ENCODE results near the gene MON1B.

The MON1B gene

DNA sequence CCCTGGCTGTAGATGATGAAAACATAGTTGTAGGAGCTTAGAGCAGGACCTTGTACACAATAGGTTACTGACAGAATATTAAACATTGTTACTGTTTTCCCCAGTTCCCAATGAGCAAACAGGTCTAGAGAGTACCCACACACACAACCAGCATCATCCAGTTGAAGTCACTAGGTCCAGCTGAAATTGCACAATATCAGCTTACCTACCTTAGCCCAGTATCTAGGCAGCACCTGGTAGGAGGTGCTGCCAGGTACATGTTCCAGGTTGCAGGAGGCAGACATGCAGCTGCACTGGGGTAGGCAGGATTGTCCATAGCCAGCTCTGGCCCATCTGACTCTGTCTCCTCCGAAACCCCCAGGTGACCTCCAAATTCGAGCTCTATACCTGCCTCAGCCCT is 6.8 kb downstream of the MON1B start:
- Histone ChIP-seq H3K79me2 (ENCODE audit: control insufficient read depth, insufficient read depth, low read length, unreplicated experiment) (peaks cover 8% of the 10 kb centered on the region), H2AFZ (ENCODE audit: low read length, unreplicated experiment) (no peak overlapping the region), H3K27ac (ENCODE audit: low read depth, low read length) (no peak overlapping the region), H3K36me3 (ENCODE audit: insufficient read depth, low read length) (peaks cover 9% of the 10 kb centered on the region; the same call in 1 of the 2 replicates), H3K4me3 (ENCODE audit: low read depth, low read length) (no peak overlapping the region), H3K4me1 (ENCODE audit: control insufficient read depth, insufficient read depth, low read length, unreplicated experiment) (no peaks in the 10 kb centered on the region), H3K27me3 (ENCODE audit: insufficient read depth, low read length) (no peaks in the 10 kb centered on the region)

DNA sequence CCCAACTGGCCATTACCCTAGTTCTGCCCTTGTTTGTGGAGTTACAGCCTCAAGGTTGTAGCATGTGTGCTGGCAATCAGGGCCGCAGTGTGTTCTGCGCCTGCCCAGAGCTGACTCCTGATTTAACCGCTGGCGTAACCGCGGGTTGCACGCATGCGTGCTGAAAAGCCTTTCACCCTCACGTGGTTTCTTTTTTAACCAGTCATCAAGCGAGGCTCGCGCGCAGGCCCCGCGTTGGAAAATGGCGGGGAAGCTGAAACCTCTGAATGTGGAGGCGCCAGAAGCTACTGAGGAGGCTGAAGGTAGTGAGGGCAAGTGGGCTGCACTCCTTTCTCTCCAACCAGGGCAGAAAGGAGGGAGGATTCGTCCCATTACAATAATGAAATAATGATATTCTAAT is 8.2 kb downstream of the MON1B start, which contains the start of gene SYCE1L:
TSS of gene SYCE1L (plus strand) at position 198 of the 400 bp plus-strand sequence. CDS start at position 242, 44 bp downstream.
- no peaks in the 10 kb centered on the region for H3K27me3 ChIP-seq (ENCODE audit: insufficient read depth, low read length)
- H3K27ac ChIP-seq (ENCODE audit: low read depth, low read length), result no peak within 1 kb of the TSS
- H2AFZ ChIP-seq (ENCODE audit: low read length, unreplicated experiment), result no peak within 1 kb of the TSS
- H3K79me2 ChIP-seq (ENCODE audit: control insufficient read depth, insufficient read depth, low read length, unreplicated experiment), result no peaks in the 10 kb centered on the region
- H3K4me1 ChIP-seq (ENCODE audit: control insufficient read depth, insufficient read depth, low read length, unreplicated experiment), result no peaks in the 10 kb centered on the region
- no peak within 1 kb of the TSS for H3K4me3 ChIP-seq (ENCODE audit: low read depth, low read length)
- H3K36me3 ChIP-seq (ENCODE audit: insufficient read depth, low read length), result peaks cover 9% of the 10 kb centered on the region; the same call in 1 of the 2 replicates

GRCh38 chr16:77206533-77206932 is 15.5 kb downstream of the MON1B start:
- Histone ChIP-seq H3K27me3 (ENCODE audit: insufficient read depth, low read length) (peaks cover 9% of the 10 kb centered on the region), H3K4me1 (ENCODE audit: control insufficient read depth, insufficient read depth, low read length, unreplicated experiment) (no peaks in the 10 kb centered on the region), H3K79me2 (ENCODE audit: control insufficient read depth, insufficient read depth, low read length, unreplicated experiment) (no peaks in the 10 kb centered on the region), H3K4me3 (ENCODE audit: low read depth, low read length) (no peak overlapping the region), H3K27ac (ENCODE audit: low read depth, low read length) (no peak overlapping the region), H2AFZ (ENCODE audit: low read length, unreplicated experiment) (no peak overlapping the region), H3K36me3 (ENCODE audit: insufficient read depth, low read length) (no peaks in the 10 kb centered on the region)

DNA sequence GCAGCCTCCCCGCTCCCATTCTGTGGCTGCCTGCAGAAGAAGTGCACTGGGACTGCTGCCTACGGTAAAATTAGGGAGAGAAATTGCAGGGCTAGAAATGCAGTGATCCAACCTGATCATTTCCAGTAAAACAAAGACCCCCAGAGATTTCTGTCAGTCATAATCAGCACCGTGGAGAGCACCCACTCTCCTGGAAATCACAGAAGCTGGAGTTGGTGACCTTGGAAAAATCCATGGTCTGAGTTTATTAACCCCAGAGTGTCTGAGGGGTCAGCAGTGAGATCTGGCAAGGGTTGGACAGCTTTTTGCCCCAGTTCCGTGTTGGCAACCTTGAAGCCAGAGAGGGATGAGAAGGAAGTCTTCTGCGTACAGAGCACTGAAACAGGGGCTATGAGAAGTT is 16.0 kb downstream of the MON1B start:
- Histone ChIP-seq H3K4me3 (ENCODE audit: low read depth, low read length) (no peak overlapping the region), H3K4me1 (ENCODE audit: control insufficient read depth, insufficient read depth, low read length, unreplicated experiment) (no peaks in the 10 kb centered on the region), H2AFZ (ENCODE audit: low read length, unreplicated experiment) (no peak overlapping the region), H3K27me3 (ENCODE audit: insufficient read depth, low read length) (peaks cover 12% of the 10 kb centered on the region), H3K27ac (ENCODE audit: low read depth, low read length) (no peak overlapping the region), H3K36me3 (ENCODE audit: insufficient read depth, low read length) (no peaks in the 10 kb centered on the region), H3K79me2 (ENCODE audit: control insufficient read depth, insufficient read depth, low read length, unreplicated experiment) (no peaks in the 10 kb centered on the region)

- H2AFZ ChIP-seq (ENCODE audit: low read length, unreplicated experiment), result no peak overlapping the region
- no peak overlapping the region for H3K27ac ChIP-seq (ENCODE audit: low read depth, low read length)
- H3K4me1 ChIP-seq (ENCODE audit: control insufficient read depth, insufficient read depth, low read length, unreplicated experiment), result peaks cover 4% of the 10 kb centered on the region
Observed at GRCh38 chr16:77208382-77208781, 17.4 kb downstream of the MON1B start.

GRCh38 chr16:77211880-77212740 is 21.1 kb downstream of the MON1B start:
- no peaks in the 10 kb centered on the region for H3K79me2 ChIP-seq (ENCODE audit: control insufficient read depth, insufficient read depth, low read length, unreplicated experiment)
- peak overlapping the region; percentile 72 for H2AFZ ChIP-seq (ENCODE audit: low read length, unreplicated experiment)
- H3K27ac ChIP-seq (ENCODE audit: low read depth, low read length), result no peak overlapping the region
- peaks cover 14% of the 10 kb centered on the region for H3K4me1 ChIP-seq (ENCODE audit: control insufficient read depth, insufficient read depth, low read length, unreplicated experiment)
- H3K27me3 ChIP-seq (ENCODE audit: insufficient read depth, low read length), result peaks cover 12% of the 10 kb centered on the region
- no peaks in the 10 kb centered on the region for H3K36me3 ChIP-seq (ENCODE audit: insufficient read depth, low read length)
- H3K4me3 ChIP-seq (ENCODE audit: low read depth, low read length), result peak overlapping the region; percentile 83

More at GRCh38 chr16:77208382-77208781, 17.4 kb downstream of the MON1B start:
- Histone ChIP-seq H3K4me3 (ENCODE audit: low read depth, low read length) (no peak overlapping the region), H3K36me3 (ENCODE audit: insufficient read depth, low read length) (no peaks in the 10 kb centered on the region), H3K79me2 (ENCODE audit: control insufficient read depth, insufficient read depth, low read length, unreplicated experiment) (no peaks in the 10 kb centered on the region), H3K27me3 (ENCODE audit: insufficient read depth, low read length) (peaks cover 12% of the 10 kb centered on the region)

DNA sequence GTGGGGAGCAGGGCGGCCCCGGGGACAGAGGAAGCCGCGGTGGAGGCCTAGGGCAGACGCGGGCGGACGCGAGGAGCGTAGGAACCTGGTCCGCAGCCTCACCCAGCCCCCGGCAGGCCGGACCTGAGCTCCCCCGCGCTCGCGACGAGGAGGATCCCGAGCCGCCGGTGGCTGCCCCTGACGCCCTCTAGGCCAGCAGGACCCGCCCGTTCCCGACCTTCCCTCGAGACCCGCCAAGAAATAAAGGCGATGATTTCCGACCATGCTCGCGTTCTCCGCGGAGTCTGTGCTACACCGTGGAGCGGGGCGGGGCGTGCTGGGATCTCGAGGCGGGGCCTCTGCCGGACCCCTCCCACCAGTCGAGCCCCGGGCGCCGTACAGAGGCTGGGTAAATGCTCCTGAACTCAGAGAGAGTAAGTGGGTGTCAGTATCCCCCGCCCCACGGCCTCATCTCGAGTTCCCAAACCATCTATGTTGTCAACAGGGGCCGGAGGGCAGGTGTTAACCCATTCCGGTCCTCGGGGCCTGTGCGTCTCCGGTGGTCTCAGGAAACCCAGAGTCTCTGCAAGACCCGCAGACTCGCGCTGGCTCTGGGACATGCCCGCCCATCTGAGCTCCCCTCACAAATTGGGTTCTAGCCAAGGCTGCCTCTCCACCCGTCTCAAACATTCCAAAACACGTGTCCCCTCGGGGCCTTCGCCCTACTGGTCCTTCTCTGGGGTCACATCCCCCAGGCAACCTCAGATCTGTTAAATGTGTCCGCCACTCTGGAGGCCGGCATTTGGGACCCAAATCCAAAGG is 22.0 kb downstream of the MON1B start:
- H2AFZ ChIP-seq (ENCODE audit: low read length, unreplicated experiment), result peak overlapping the region; percentile 72
- peaks cover 12% of the 10 kb centered on the region for H3K27me3 ChIP-seq (ENCODE audit: insufficient read depth, low read length)
- no peaks in the 10 kb centered on the region for H3K79me2 ChIP-seq (ENCODE audit: control insufficient read depth, insufficient read depth, low read length, unreplicated experiment)
- H3K36me3 ChIP-seq (ENCODE audit: insufficient read depth, low read length), result no peaks in the 10 kb centered on the region
- H3K4me3 ChIP-seq (ENCODE audit: low read depth, low read length), result peak overlapping the region; percentile 83
- H3K27ac ChIP-seq (ENCODE audit: low read depth, low read length), result no peak overlapping the region
- peaks cover 14% of the 10 kb centered on the region for H3K4me1 ChIP-seq (ENCODE audit: control insufficient read depth, insufficient read depth, low read length, unreplicated experiment)

- Histone ChIP-seq H2AFZ (ENCODE audit: low read length, unreplicated experiment) (no peak overlapping the region), H3K27me3 (ENCODE audit: insufficient read depth, low read length) (peaks cover 12% of the 10 kb centered on the region), H3K36me3 (ENCODE audit: insufficient read depth, low read length) (no peaks in the 10 kb centered on the region), H3K27ac (ENCODE audit: low read depth, low read length) (no peak overlapping the region), H3K79me2 (ENCODE audit: control insufficient read depth, insufficient read depth, low read length, unreplicated experiment) (no peaks in the 10 kb centered on the region), H3K4me3 (ENCODE audit: low read depth, low read length) (peak overlapping the region; percentile 83; the same call in 1 of the 2 replicates), H3K4me1 (ENCODE audit: control insufficient read depth, insufficient read depth, low read length, unreplicated experiment) (peaks cover 14% of the 10 kb centered on the region)
Observed at GRCh38 chr16:77213542-77214106, 22.6 kb downstream of the MON1B start.

DNA sequence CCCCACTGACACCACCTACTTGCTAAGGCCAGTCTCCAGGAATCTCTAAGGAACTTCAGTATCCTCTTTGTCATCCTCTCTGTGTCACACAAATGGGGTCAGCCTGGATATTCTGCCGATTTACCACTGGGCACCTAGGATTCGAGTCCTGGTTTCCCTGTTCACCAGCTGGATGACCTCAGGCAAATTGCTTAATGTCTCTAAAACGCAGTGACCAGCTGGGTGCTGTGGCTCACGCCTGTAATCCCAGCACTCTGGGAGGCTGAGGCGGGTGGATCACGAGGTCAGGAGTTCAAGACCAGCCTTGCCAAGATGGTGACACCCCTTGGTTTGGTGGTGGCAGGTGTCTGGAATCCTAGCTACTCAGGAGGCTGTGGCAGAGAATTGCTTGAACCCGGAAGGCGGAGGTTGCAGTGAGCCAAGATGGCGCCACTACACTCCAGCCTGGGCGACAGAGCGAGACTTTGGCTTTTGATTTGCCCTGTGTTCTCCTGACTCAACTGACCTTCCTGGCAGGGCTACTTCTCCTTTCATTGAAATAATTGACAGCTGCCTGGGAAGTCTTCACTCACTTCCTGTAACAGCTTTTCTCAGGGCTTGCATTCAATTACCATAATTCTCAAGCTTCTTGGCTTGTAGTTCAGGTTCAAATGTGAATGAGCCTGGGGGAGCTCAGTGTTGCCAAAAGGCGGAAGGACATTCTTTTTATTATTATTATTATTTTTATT is 23.6 kb downstream of the MON1B start:
- peaks cover 12% of the 10 kb centered on the region for H3K27me3 ChIP-seq (ENCODE audit: insufficient read depth, low read length)
- H3K79me2 ChIP-seq (ENCODE audit: control insufficient read depth, insufficient read depth, low read length, unreplicated experiment), result no peaks in the 10 kb centered on the region
- H3K4me1 ChIP-seq (ENCODE audit: control insufficient read depth, insufficient read depth, low read length, unreplicated experiment), result peaks cover 18% of the 10 kb centered on the region
- H3K36me3 ChIP-seq (ENCODE audit: insufficient read depth, low read length), result no peaks in the 10 kb centered on the region
- H3K27ac ChIP-seq (ENCODE audit: low read depth, low read length), result no peak overlapping the region
- no peak overlapping the region for H2AFZ ChIP-seq (ENCODE audit: low read length, unreplicated experiment)
- H3K4me3 ChIP-seq (ENCODE audit: low read depth, low read length), result no peak overlapping the region

DNA sequence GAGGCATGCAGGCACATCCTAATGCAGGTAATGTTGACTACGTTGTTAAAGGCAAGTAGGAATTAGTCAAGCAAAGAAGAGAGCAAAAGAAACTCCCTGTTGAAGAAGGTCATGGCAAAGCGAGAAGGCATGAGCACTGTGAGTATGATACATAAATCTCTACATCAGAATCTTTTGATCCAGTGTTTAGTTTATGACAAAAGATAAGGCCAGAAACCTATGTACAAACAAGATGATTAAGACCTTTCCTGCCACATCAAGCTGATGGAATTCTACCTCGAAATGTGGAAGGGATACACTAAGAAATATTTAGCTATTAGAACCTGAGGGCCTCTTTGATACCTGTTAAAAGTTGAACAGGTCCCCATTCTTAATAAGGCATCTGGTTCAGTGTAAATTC is 28.4 kb downstream of the MON1B start:
- Histone ChIP-seq H3K4me3 (ENCODE audit: low read depth, low read length) (no peak overlapping the region), H3K79me2 (ENCODE audit: control insufficient read depth, insufficient read depth, low read length, unreplicated experiment) (no peaks in the 10 kb centered on the region), H3K27ac (ENCODE audit: low read depth, low read length) (no peak overlapping the region), H3K36me3 (ENCODE audit: insufficient read depth, low read length) (no peaks in the 10 kb centered on the region), H3K4me1 (ENCODE audit: control insufficient read depth, insufficient read depth, low read length, unreplicated experiment) (peaks cover 7% of the 10 kb centered on the region), H3K27me3 (ENCODE audit: insufficient read depth, low read length) (no peaks in the 10 kb centered on the region; the same call in 1 of the 2 replicates), H2AFZ (ENCODE audit: low read length, unreplicated experiment) (no peak overlapping the region)
